ENCODE measurements around the gene COL3A1.
A peak's percentile ranks its signal among the peaks of the same experiment; 100 is the strongest.

Gene COL3A1

GRCh38 chr2:188973641-188974040 is 532 bp upstream of the COL3A1 start:
- DNase-seq (ENCODE audit: low read depth), result no peak
- no peak for TF ChIP-seq CTCF (IDR thresholded peaks at IDR 0.05; ENCODE audit: low read length, missing control alignments)
- H3K4me3 ChIP-seq (replicated peaks; ENCODE audit: low read depth, low read length), result peak overlapping the region; percentile 84

- TF ChIP-seq CTCF (IDR thresholded peaks at IDR 0.05; ENCODE audit: low read length, missing control alignments), result no peak
- H3K4me3 ChIP-seq (replicated peaks; ENCODE audit: low read depth, low read length), result peak overlapping the region; percentile 84
- DNase-seq (ENCODE audit: low read depth), result peak; percentile 98
These were observed 1.4 kb downstream of the COL3A1 start for GRCh38 chr2:188975497-188976102.

GRCh38 chr2:188976545-188977268 is 2.5 kb downstream of the COL3A1 start:
- DNase-seq (ENCODE audit: low read depth), result peak; percentile 81
- peak; percentile 71 for TF ChIP-seq CTCF (IDR thresholded peaks at IDR 0.05; ENCODE audit: low read length, missing control alignments)
- H3K4me3 ChIP-seq (replicated peaks; ENCODE audit: low read depth, low read length), result peak overlapping the region; percentile 84

- TF ChIP-seq CTCF (IDR thresholded peaks at IDR 0.05; ENCODE audit: low read length, missing control alignments), result no peak
- peak overlapping the region; percentile 84 for H3K4me3 ChIP-seq (replicated peaks; ENCODE audit: low read depth, low read length)
- no peak for DNase-seq (ENCODE audit: low read depth)
These were observed 3.1 kb downstream of the COL3A1 start for GRCh38 chr2:188977317-188977716.

GRCh38 chr2:188978291-188979081 is 4.3 kb downstream of the COL3A1 start:
- peak; percentile 94 for DNase-seq (ENCODE audit: low read depth)
- H3K4me3 ChIP-seq (replicated peaks; ENCODE audit: low read depth, low read length), result peak overlapping the region; percentile 84
- peak; percentile 50 for TF ChIP-seq CTCF (IDR thresholded peaks at IDR 0.05; ENCODE audit: low read length, missing control alignments)

- no peak for TF ChIP-seq CTCF (IDR thresholded peaks at IDR 0.05; ENCODE audit: low read length, missing control alignments)
- DNase-seq (ENCODE audit: low read depth), result no peak
- H3K4me3 ChIP-seq (replicated peaks; ENCODE audit: low read depth, low read length), result peak overlapping the region; percentile 84
These were observed 5.3 kb downstream of the COL3A1 start for GRCh38 chr2:188979187-188980114.
